HG03139 (cell line): ENCODE measurements around the gene JDP2.

Experiments
- ATAC-seq: cut with Tn5 transposase; IDR thresholded peaks from one replicate; pipeline ENCODE4 v1.9.1; 2021; ENCODE audit not compliant: unreplicated experiment

The JDP2 gene

DNA sequence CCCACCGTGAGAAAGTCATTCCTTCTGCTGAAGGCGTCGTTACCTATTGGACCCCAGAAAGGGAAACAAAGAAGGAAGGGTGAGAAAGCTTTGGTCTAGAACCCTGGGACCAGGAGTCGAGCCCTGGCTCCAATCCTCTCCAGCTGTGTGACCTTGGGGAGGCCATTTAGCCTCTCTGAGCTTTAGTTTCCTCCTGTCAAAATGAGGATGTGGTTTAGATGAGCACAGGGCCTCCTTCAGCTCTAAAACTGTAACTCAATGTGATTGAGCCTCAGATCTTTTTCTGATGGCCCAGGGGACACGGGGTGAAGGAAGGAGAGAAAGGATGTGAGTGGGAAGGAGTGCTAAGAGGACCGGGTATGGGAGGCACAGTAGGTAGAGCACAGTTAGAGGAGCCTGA, 7.7 kb downstream of the JDP2 start:
- no peak for ATAC-seq

DNA sequence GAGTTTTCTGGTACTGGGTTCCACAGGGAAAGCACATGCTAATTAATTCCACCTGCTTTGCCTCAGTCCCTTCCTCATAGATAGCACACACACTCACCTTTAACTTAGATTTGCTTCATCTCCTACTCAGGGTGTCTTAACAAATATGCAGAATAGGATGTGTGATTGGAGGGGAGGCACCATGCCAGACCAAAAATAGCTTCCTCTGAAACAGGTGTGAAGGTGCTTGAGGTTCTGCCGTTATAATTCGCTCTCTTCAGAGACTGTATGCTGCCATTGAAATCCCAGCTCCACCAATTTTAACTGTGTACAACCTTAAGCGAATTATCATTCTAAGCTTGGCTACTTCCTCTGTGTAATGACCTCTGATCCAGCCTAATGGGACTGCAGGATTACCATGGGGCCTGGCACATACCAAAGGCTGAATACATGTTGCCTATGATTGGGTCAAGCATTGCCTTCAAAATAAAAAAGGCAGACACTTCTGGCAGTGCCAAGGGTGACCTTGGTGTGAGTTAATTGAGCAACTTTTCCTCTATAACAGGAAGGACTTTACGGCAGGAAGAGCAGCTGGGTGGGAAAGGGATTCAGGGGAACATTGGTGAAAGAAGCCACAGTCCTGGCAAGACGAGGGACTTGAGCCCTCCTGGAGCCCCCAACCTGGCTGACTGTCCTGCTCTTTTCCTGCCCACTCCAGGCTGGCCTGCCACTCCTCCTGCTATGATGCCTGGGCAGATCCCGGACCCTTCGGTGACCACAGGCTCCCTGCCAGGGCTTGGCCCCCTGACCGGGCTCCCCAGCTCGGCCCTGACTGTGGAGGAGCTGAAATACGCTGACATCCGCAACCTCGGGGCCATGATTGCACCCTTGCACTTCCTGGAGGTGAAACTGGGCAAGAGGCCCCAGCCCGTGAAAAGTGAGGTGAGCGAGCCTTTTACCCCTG, 9.7 kb downstream of the JDP2 start:
- ATAC-seq: no peak

DNA sequence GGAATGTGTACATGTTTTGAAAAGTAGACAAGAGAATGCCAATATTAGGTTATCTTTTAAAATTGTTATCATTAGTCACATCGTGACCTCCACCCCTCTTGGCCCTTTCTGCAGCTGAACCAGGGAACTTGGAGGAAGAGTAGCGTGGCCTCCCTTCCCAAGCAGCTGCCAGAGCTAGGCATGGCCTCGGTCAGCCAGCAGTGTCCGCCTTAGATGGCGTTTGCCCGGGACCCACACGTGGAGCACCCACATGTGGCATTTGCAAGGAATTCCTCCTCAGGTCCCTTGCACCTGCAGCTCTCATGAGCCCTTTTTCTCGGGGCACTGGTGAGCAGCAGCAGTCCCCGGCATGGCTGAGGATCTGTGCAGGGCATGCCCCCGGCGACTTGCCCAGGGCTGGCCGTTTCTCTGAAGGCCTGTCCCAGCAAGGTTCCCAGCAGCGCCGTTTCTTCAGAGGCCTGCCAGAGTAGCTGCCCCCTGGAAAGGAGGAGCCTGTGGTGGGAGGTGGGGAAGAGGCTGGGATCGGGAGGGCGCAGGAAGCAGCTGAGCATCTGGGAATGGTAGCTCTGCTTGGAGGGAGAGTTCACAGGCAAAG, 10.8 kb downstream of the JDP2 start:
- no peak for ATAC-seq

DNA sequence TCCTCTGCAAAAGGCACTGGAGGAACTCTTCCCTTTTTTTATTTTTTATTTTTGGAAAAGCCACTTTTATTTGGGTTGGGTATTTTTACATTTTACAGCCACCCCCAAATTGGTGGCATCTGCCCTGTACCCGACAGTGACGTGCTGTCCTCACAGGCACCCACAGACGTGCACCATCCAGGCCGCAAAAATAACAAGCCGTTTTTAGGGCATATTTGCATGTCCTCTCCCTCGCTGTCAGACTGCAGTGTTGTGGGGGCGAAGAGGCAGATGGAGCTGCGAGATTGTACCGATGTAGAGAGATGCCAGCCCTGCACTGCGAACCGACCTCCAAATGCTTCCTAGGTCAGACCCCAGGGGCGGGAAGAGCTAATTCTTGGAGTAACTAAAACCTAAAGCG, 12.2 kb downstream of the JDP2 start:
- ATAC-seq: no peak

DNA sequence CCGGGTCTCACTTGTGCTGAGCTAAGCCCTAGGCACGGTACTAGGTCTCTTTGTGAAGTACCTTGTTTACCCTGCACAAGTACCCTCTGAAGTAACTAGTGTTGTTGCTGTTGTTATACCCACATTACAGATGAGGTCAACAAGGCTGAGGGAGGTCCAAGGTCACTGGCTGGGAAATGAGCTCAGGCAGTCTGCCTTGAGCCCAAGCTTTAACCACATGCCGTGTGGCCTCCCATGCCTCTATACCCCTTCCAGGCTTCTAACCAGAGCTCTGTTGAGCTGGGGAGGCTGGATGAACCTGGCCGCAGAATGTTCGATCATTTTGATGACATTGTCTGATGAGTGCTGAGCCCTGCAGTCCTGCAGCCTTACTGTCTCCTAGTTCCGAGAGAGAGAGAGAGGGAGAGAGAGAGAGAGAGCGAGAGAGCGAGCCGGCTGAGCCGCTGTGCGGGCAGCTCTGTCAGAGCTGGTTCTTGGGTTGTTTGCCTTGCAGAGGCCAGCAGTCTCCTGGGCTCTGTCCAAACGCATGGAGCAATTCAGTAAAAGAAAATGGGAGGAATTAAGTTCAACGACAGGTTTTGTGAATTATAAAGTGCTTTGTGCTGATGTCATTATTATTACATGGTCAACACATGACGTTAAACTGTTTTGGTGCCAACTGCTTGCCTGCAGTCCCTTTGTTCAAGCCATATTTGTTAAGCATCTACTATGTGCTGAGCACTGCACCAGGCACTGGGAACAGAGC, 13.1 kb downstream of the JDP2 start:
- ATAC-seq: no peak

DNA sequence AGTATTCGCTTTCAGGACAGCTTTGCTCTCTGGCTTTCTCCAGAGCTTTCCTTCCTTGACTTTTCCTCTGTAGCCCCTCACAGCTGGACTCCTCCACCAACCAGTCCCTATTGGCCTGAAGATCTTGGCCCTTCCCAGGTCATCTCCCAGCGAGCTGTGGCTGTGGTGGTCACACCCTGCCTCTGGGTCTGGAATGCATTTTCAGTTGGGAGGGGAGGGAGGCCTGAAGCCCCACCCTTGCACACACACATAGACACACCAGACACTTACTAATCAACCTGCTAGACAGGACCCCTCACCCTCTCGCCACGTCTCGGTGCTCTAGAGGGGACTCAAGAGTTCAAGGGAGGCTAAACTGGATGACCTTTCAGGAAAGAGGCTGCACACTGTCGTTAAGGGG, 13.9 kb downstream of the JDP2 start:
- ATAC-seq: no peak

DNA sequence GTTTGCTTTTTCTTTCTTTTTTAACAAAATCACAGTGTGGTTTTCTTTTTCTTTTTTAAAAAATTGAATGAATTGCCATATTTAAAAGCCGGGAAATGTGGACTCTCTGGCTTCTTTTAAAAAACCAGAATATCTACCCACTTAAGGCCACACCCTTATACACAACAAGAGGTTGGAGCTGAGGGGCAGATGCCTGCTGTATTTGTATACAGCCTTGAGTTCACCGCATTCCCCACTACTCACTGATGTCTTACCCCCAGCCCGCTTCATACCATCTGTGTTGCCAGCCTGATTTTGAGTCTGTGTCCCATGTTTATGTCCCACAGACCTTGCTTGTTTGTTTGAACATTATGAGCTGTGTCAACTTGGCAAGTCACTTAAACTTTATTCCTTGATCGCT, 14.3 kb downstream of the JDP2 start:
- no peak for ATAC-seq

DNA sequence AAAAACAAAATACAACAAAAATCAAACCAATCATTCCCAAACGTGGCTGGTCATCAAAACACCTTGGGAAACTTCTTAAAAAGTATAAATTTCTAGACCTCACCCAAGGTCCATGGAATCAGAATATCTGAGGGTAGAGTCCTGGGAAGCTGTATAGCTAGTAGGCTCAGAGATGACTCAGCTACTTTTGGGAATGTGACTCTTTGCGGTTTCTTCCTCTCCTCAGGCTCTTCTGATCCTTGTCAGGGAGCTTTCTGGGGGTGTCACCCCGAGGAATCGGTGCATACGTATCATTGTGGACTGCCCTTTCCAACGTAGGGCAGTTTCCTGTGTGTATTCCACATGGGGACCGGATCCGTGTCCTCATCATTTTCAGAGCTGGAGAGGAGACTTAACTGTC, 14.8 kb downstream of the JDP2 start:
- ATAC-seq: no peak

DNA sequence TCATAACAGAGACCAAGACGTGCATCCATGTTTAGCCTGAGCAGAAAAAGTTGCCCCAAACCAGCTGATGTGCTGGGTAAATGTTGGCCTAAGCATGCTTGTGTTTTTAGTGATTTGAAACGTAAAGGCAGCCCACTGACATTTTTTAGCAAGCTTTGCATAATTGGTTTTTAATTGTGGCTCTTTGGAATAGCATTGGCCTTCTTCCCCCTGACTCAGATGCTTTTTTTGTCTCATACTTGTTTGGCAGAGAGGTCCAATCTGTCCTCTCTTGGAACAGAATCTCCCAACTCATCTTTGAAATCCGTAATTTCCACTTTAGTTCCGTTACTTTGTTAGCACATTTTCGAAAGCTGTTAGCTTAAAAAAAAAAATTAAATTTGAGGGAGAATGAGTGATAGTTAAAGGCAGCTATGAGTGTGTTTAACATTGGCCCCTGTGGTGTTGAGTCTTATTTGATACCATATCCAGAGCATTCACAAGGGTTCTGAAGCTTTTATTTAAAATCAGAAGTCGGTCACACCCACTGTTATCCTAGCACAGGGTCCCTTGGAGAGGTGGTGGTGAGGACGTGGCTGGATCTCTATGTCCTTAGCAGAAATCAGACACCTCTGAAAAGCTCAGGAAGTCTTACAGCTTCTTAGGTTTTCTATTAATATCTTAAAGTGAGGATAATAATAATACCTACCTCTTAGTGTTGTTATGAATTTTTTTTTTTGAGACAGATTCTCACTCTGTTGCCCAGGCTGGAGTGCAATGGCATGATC, 15.6 kb downstream of the JDP2 start:
- no peak for ATAC-seq

DNA sequence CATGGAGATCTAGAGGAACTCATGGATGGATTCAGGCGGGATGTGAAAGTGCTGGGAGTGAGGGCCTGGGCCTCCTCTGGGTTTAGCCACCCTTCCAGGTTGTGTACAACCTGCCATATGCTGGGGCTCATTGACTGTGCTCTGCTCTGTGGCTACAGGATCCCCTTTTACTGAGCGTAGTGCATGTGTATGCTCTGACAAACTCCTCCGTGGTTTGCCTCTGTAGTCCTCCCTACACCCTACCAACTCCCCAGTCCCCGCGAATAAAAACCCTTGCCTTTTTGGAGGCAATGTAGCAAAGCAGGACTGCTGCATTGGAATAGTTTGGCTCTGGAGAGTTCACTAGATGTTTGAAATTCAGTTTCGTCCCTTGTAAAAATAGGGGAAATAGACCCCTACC, 17.4 kb downstream of the JDP2 start:
- ATAC-seq: no peak

DNA sequence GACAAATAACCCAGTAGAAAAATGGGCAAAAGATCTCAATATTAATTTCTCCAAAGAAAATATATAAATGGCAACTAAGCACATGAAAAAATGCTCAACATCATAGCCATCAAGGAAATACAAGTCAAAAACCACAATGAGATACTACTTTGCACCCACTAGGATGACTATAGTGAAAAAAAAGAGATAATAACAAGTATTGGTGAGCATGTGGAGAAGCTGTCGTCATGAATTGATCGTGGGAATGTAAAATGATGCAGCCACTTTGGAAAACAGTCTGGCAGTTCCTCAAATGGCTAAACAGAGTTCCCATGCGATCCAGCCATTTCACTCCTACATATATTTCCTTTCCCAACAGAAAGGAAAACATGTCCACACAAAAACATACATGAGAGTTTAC, 18.1 kb downstream of the JDP2 start:
- no peak for ATAC-seq

DNA sequence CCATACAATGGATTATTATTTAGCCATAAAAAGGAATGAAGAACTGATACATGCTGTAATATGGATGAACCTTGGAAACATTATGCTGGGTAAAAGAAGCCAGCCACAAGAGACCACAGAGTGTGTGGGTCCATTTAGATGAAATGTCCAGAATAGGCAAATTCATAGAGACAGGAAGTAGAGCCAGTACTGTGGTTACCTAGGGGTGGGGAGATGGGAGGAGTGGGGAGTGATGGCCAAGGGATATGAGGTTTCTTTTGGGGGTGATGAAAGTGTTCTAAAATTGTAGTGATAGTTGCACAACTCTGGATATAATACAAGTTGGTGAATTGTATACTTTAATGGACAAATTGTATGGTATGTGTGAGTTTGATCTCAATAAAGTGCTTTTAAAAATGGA, 18.6 kb downstream of the JDP2 start:
- no peak for ATAC-seq

DNA sequence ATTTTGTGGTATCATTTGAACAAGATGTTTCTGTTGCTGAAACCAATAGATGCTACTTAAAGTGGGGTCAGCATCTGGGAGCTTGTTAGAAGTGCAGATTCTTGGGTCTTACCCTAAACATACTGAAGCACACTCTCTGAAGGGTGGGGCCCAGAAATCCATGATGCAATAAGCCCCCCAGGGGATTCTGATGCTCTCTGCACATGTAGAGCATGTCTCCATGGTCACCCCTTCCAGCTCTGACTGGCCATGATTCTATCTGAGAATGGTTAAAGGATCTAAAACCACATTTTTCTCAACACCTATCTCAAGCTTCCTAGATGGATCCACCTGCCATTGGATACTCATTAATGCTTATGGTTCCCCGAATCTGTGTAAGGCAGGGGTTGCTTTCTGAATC, 20.4 kb downstream of the JDP2 start:
- ATAC-seq: no peak

DNA sequence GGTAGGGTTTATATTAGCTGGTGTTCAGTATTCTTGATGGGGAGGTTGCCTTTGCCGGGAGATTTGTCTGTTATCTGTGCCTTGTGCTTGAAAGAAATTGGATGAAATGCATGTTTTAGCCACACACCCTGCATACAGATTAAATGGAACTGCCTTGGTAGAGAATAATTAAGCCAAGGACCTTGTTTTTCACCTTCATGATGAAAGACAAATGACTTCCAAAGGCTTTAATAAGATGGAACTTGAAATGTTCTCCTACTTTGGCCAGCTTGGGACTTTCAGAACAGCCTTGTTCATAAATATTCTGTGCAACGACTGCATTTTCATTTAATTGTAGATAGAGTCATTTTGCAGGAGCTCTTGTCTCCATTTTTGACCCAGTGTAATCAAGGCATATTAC, 21.2 kb downstream of the JDP2 start:
- ATAC-seq: no peak

DNA sequence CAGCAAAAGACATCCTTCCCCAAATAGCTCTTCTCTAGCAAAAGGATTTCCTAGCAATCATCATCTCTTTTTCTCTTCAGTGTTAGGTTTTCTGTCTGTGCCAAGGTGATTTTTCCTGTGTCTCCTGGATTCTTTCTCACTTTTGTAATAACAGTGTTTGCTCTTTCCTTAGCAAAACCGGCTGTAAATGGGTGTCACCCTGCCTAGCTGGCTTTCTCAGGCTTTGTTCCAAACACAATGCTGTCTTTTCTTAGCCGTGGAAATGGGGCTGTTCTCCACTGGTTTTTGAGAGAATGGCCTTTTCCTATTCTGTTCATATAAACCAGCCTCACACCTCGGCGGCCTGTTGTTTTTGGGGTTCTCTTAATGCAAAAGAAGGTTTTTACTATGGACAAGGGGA, 21.9 kb downstream of the JDP2 start:
- no peak for ATAC-seq

DNA sequence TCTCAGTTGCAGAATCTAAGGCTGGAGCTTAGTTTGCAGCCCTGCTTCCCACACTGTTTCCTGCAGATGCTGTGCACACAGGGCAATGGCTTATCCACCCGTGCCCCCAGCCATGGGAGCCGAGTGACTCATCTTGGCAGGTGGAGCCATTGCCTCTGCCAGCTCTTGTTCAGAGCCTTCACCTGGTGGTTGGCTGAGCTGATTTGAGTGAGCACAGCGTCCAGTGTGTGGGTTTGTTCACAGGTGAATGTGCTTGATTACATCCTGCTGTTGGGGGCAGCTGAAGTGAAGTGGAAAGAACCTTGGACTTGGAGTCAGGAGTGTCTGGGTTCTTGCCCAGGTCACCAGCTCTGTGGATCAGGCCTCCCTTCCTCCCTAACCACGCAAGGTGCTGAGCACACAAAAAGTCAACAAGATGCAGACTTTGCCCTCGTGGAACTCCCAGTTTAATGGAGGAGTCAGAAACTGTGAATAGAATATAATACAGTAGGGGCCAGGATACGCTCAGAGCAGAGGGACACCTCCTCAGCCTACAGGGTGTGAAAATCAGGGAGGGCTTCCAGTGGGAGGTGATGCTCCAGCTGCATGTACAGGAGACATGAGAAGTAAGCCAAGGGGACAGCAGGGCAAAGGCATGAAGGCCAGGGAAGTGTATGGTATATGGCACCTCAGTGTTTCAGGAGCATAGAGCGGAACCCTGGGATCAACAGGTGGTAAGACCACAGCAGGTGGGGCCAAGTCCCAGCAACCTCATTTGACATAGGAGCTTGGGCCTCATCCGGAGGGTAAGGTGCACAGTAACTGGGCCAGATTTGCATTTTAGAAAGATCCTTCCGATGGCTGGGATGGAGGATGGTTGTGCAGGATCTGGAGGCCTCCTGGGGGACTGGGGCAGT, 22.8 kb downstream of the JDP2 start:
- no peak for ATAC-seq

DNA sequence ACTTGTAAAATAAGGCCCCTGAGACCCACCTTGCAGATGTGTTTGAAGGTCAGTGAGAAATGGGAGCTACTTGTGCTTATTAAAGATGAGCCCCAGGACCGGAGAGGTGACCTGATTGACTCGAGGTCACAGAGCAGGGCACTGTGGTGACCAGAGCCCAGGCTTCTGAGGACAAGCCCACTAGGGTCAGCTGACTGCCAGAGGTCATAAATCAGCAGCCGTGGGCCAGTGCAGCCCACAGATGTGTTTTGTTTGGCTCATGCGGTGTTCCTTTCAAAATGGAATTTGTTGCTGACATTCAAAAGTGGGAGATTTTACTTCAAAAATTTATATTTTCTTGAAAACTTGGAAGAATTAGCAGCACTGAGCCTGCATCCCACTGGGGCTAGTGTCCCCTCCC, 24.5 kb downstream of the JDP2 start:
- ATAC-seq: no peak

DNA sequence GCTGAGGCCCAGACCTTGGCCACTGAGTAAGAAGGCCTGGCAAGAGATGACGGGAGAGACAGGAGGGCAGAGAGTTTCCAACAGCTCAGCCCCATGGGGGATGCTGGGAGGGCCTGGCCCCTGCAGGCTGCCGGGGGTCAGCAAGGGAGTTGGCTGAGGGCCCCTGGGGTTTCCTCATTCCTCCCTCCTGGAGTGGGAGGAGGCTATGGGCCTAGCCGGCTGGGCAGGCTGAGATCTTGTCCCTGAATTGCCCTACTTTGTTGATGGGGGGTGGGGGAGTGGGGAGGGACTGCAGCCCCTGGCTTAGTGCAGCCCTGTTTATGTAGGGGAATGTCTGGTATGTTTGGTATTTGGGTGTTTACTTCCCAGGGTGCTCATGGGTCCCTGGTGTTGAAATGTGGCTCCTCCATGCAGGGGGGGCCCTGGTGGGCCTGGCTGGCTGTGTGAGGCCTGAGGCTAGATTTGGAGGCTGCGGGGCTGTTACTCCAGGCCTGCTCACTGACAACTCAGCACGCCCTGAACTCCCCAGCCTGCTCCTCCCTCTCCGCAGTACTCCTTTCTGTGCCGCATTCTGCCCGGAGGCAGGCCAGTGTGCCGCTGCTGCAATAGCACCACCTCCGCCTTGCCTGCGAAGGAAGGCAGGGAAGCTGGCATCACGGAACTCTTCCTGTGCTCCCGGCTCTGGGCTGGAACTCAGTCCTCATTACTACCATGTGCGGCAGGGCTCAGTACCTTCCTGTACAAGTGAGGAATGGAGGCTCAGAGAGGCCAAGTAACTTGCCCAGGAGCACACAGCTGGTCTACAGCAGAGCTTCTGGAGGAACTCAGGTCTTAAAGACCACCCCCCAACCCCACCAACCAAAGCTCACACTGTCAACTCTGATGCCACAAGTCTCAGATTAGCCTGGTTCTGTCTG, 25.3 kb downstream of the JDP2 start:
- ATAC-seq: no peak

DNA sequence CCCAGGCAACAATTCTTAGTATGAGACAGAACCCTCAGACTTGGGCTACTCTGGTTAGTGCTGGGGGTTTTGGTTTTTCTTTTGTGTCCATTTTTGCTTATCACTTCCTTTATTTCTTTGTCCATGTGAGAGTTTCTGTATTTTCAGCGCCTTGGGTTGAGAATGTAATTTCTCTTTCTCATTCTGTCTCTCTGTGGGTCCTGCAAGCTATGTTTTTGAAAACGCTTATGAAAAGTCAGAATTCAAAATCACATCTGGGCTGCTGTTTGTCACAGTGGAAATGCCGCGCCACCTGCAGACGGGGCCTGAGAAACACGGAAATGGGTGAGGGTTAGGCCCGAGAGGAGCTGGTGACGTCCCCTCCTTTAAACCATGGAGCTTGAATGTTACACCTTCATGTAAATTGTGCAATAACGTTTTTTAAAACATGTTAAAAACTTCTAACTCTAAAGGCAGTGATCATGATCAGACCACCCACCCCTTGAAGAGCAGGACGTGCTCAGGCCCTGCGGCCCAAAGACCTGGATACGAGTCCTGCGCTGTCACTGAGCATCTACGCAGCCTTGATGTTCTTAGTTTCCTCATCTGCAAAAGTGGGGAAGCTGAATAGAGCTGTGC, 26.1 kb downstream of the JDP2 start:
- ATAC-seq: no peak
